Activated CD8-positive, alpha-beta memory T cell treated with anti-CD3 and anti-CD28 coated beads, Interleukin-2, amount 50 U/mL, for 24 hours (primary cell): ENCODE measurements around the gene FMN1.
"Not testable (repeated sequence)": the region's sequence is repeated elsewhere in the genome, so short reads cannot be mapped to it uniquely, and the experiment has no call there.

Experiments
- DNase-seq: peaks from one replicate; pipeline ENCODE4 v3.0.0-alpha.2; 2020; ENCODE audit errors: extremely low read depth

Gene FMN1

DNA sequence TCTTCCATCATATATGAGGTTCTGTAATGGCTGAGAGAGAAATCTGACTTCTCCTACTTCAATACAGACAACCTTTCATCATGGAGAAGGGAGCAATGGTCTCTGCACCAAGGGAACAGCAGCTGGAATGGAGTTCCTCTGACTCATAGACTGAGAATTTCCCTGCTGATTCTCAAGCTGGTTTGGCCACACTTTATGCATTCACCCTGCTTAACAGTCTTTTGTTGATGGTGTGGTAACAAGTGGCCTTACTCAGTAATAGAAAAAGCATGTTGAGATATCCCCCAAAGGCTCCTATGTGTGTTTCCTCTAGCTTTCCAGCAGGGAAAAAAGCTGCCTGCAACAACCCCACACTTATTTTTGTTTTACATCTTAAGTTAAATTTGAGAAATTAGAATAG is 338.6 kb downstream of the FMN1 start:
- DNase-seq = no peak

GRCh38 chr15:32853592-32853991 is 340.9 kb downstream of the FMN1 start:
- DNase-seq = no peak

DNA sequence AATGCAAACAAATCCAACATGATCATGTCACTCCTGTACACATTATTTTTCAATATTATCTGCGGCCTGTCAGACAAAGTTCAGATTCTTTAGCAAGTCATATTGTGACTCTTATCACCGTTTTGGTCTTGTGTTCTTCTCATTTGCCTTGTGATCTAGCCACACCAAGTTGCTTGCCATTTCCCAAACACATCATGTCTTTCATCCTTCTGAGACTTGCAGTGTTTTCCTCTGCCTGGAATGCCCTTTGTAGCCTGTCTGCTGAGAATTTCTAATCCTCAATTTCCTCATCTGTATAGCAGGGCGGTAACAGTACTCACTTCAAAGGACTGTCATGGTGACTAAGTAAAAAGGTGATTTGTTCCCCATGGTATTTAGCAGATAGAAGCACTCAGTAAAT is 341.7 kb downstream of the FMN1 start:
- no peak for DNase-seq

DNA sequence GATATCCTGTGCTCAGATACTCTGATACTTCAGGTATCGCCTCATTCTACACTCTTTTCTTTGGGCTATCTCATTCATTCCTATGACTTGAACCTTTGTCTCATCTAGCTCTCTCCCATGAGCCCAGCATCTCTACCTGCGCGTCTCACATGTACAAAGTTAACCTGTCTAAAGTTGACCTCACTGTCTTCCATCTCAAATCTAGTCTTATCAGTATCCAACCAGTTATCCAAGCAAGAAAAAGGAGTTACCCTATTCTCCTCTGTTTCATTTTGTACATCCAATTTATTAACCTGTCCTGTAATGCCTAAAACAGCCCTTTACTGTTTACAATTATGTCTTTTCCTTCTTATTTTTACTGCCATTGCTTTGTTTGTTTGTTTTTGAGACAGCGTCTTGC is 342.5 kb downstream of the FMN1 start:
- DNase-seq = no peak

DNA sequence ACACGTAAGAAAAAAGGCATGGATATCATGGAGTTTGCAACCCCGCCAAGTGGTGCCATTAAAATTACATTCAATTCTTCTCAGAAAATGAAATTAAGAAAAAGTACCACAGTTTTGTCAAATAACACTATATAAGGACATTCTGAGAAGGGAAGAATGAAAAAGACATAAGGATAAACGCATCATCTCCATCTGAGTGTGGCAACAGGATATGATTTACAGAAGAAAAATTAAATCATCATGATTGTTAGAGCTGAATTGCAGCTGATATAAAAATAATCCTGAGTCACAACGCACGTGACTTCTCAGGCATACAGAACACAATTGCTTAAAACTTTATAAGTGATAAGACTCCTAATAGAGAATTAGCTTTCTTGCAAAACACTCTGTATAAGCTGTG is 342.9 kb downstream of the FMN1 start:
- no peak for DNase-seq

DNA sequence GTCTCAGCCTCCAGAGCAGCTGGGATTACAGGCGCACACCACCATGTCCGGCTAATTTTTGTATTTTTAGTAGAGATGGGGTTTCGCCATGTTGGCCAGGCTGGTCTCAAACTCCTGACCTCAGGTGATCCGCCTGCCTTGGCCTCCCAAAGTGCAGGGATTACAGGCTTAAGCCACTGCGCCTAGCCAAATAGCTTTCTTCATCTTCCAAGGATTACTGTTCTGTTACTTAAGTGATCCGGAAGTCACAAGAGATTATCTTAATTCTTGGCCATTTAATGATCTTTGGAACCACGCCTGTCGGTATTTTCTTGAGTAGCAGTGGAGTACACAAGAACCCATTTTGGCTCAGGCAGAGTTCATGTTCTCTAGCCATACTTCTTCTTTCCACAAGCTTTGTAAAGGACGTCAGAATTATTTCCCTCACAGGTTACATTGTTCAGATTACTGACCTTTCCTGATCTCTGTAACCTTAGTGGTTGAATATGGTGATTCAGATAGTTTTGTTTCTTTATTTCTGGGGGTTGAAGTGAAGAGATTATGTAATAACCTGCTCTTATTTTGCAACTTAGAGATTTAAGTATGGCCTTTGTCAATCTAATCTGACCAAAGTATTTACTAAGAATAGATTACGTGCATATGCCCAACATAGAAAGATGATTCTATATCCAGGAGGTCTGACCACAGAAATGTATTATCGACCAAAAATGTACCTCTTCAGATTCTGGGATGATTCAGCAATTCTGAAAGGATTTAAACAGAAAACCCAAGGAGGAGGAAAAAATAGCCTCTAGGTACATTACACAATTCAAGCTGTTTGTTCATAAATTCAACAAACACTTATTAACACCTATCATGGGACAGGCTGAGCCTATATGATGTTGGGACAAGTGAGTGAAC is 344.5 kb downstream of the FMN1 start:
- no peak for DNase-seq

GRCh38 chr15:32846671-32847070 is 347.8 kb downstream of the FMN1 start:
- not testable (repeated sequence) for DNase-seq

DNA sequence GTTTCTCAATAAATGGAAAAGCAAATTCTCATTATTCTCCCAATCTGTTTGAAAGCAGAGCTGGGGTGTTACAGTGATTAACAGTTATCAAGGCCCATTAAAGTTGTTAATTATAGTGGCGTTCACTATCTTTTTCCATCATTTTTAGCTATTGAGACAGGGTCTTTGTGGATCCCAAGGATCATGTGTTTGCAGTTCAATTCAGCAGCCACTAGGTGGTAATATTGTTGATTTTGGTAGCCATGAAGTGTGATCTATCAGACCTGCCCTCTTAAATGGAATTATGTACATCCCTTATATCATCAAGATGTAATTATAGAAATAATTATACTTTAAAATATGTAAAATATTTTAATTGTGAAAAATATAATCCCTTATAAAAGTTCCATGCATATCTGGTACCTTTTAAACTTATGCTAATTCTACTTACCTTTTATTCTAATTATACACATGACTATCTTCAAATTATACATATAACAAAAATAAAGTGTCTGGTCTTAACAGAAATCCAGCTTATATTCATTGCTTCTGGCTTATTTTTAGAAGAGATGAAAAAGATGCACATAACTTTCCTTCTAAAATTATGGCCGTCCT is 350.3 kb downstream of the FMN1 start:
- DNase-seq = no peak

DNA sequence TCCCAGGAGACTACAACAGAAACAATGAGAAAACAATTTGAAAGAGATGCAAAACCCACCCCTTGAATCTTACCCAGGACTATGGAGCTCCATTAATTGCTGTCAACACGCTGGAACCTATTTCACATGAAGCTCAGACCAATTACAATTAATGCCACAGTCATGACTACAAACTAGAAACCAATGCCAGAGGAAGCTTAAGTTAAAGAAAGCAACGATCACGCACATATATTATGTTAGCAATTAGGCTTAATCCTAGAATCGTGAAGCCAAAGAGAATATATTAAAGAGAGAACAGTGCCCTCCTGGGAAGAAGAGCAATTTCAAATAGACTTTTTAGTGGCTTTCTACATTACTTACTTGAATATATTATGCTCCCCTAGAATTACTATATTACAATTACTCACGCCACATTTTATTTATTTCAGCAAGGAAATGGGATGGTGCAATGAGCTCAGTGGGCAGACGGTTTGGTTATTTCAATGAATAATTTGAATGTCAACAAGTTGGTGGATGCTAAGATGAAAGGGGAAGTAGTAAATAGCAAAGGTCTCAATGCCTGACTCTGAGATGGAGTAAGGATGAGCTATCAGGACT is 351.2 kb downstream of the FMN1 start:
- DNase-seq = no peak

GRCh38 chr15:32842081-32842480 is 352.4 kb downstream of the FMN1 start:
- DNase-seq = no peak

GRCh38 chr15:32840507-32841245 is 353.8 kb downstream of the FMN1 start:
- DNase-seq = no peak

DNA sequence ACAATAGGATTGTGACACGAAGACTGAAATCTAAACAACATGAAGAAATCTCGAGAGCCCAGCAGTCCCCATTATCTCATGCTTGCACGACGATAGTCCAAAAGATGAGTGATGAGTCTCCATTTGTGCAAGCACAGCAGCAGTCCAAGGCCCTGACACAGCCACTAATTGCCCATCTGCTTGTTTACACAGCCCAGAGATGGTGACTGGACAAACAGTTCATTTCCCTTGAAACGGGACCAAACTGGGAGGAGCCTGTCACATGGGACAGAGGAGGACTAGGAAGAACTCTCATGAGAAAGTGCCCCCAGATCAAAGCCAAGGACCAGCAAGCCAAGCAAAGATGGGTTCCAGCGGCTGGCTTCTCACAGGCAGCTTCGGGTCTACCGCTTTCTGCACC is 355.7 kb downstream of the FMN1 start:
- no peak for DNase-seq

DNA sequence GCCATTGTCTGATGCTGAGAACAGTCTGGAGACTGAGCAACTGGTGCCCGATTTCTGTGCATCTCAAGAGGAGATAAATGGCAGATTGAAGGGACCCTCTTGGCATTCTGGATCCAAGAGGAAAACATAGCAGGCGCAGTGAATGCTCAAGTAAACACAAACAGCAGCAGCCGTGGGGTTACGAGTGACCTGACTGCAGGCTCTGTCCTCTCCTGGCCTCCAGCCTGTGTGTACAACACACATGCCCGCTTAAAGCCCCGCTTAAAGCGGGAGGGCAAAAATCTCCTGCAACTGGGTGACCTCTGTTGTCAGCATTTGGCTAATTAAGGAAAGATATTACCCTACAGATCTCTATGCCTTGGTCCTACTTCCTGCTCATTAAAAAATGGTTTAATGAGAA is 356.2 kb downstream of the FMN1 start:
- no peak for DNase-seq

DNA sequence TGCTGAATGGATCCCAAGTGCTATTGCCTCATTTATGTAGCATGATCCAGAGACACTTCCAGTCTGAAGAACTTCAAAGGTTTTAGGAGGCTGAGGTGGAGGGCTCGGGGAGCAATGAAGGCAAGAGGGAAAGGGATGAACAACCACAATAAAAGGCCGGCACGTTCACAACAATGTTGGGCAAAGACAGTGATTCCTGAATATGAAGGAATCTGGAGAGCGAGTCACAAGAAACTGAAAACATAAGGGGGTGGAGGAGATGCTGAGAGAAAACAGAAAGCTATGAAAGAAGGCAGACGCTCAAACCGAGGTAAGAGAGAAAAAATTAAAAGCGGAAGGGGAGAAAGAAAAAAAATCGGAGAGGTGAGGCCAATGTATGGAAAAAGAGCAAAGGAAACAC is 356.6 kb downstream of the FMN1 start:
- DNase-seq = no peak

- DNase-seq = no peak
Measured at GRCh38 chr15:32834156-32834555, 360.4 kb downstream of the FMN1 start.

- DNase-seq = no peak
Measured at GRCh38 chr15:32833379-32833821, 361.1 kb downstream of the FMN1 start.

- no peak for DNase-seq
Measured at GRCh38 chr15:32831485-32831884, 363.0 kb downstream of the FMN1 start.

- no peak for DNase-seq
Measured at GRCh38 chr15:32830241-32830640, 364.3 kb downstream of the FMN1 start.

DNA sequence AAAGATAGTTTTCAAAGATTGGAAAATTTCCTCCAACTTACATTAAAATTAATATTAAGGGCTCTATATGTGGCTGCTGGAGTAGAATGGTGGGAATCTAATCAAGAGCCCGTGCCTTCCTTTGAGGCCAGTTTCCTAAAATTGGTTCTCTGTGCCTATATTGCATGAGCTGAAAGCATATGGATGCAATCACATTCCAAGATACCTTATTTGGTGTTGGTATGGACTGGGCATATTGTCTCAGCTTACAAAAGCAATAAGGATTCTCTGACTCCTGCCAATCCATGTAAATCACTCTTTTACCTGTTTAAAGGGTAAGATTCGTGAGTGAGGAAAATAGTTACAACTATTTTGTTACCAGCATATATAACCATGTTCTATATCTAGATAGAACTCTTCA is 365.1 kb downstream of the FMN1 start:
- DNase-seq = no peak

DNA sequence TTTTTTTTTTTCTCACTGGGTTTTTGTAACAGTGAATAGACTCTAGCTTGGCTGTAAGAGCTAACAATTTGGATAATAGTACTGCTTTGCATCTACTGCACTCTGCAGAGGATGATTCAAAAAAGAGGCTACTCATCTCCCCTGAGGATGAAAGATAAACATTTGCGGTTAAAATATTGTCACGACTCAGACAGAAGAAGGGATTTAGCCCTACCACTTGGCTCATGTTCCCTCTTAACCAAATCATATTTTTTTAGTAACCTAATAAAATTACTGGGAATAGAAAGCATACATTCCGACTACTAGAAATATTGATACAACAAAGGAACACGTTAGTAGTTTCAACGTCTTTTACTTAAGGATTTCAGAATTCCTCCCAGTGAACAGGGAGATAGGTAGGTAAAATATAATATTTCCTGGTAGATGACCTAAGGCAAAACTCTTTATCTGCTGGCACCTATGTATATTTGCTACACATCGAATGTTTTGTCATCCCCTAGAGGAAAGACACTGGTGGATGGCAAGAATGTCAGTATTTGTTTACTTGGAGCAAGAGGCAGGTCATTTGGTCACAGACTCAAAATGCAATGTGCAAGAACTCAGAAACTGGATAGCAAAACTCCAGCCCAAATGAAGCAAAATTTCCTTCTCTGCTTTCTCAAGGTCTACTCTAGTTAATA is 365.9 kb downstream of the FMN1 start:
- DNase-seq = no peak

GRCh38 chr15:32826685-32827084 is 367.8 kb downstream of the FMN1 start:
- DNase-seq = no peak

DNA sequence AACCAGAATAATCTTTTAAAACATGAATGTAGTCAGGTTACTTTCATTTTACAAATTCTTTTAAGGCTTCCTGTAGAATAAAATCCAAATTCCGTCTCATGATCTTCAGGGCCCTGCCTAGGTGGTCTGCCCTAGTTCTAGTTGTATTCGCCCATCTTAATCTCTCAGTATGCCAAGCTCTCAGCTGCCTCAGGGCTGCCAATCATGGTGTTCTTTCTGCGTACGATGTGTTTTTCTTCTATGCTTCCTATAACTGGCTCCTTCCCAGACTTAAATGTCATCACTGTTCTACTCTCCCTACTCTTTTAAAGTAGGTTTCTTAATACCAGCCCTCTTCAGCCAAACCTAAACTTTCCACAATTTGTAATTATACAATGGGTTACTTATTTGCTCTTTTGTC is 369.3 kb downstream of the FMN1 start:
- DNase-seq = no peak
